GM12891 (cell line): ENCODE data around the gene PIGQ.

Experiments used
- POLR2A ChIP-seq: IDR thresholded peaks from 2 replicates; pipeline ENCODE4 v1.6.1; 2011; ENCODE audit warnings: low read depth, low read length, control low read depth
- POLR2AphosphoS5 ChIP-seq: IDR thresholded peaks from 2 replicates; pipeline ENCODE4 v1.6.1; 2011; ENCODE audit warnings: low read depth, low read length, control low read depth
- POU2F2 ChIP-seq: IDR thresholded peaks from 2 replicates; pipeline ENCODE4 v1.6.1; 2011; ENCODE audit warnings: low read depth, mild to moderate bottlenecking, control low read depth, low read length, moderate library complexity
- TAF1 ChIP-seq: IDR thresholded peaks from 2 replicates; pipeline ENCODE4 v1.6.1; 2011; ENCODE audit warnings: low read depth, low read length, control low read depth

GRCh38 chr16:575354-576196, 5.8 kb downstream of the PIGQ start:
- TF ChIP-seq POLR2A: no peak
- no peak for TF ChIP-seq TAF1
- TF ChIP-seq POLR2AphosphoS5: no peak
- no peak for TF ChIP-seq POU2F2
